Measurements from ENCODE around the gene BCAS3. TPM values are rescaled to one million over a fixed set of nuclear protein-coding genes. Genes with fewer than 3 reads are reported as not detected.
"Not testable (repeated sequence)": the region's sequence is repeated elsewhere in the genome, so short reads cannot be mapped to it uniquely, and the experiment has no call there.

BCAS3 gene
- total RNA-seq, 2 donors from 2014 or later, result 28.0 to 37.7 TPM

- no peaks in the 10 kb centered on the region for H3K36me3 Mint-ChIP-seq (ENCODE audit: low read depth)
- Histone ChIP-seq H3K27ac (ENCODE audit: low read depth, low read length) (no peak overlapping the region), H3K9me3 (ENCODE audit: control insufficient read depth, low read length) (no peaks in the 10 kb centered on the region), H3K27me3 (ENCODE audit: control insufficient read depth, insufficient read depth, low read length, poor library complexity, severe bottlenecking) (no peaks in the 10 kb centered on the region), H3K36me3 (ENCODE audit: control insufficient read depth, insufficient read depth, low read length) (no peaks in the 10 kb centered on the region), H3K4me1 (ENCODE audit: control insufficient read depth, insufficient read depth, low read length) (no peaks in the 10 kb centered on the region), H3K9ac (ENCODE audit: extremely low read depth, low read length, poor library complexity, severe bottlenecking) (no peak overlapping the region), H3K4me3 (ENCODE audit: low read length) (no peak overlapping the region)
- no peaks in the 10 kb centered on the region for H3K4me1 Mint-ChIP-seq
- TF ChIP-seq CTCF (conservative IDR thresholded peaks at IDR 0.05), result no peak
- no peaks in the 10 kb centered on the region for H3K27me3 Mint-ChIP-seq (ENCODE audit: insufficient read depth)
- WGBS, 2 experiments (ENCODE audit: insufficient coverage in 1 of 2, insufficient read length in 1 of 2), result 81 to 100% methylated on average over 2 to 6 of the region's 6 CpGs
- DNase-seq, result peak; percentile 54
- H3K4me3 Mint-ChIP-seq, result no peak overlapping the region
- H3K27ac Mint-ChIP-seq, result no peak overlapping the region
- H3K9me3 Mint-ChIP-seq, result no peaks in the 10 kb centered on the region
These were observed 257.1 kb downstream of the BCAS3 start for GRCh38 chr17:60934723-60935122.

- not testable (repeated sequence) for H3K9me3 ChIP-seq (ENCODE audit: control insufficient read depth, low read length); H3K27me3 ChIP-seq (ENCODE audit: control insufficient read depth, insufficient read depth, low read length, poor library complexity, severe bottlenecking); DNase-seq; H3K9me3 Mint-ChIP-seq; H3K9ac ChIP-seq (ENCODE audit: extremely low read depth, low read length, poor library complexity, severe bottlenecking); H3K27ac ChIP-seq (ENCODE audit: low read depth, low read length); H3K36me3 ChIP-seq (ENCODE audit: control insufficient read depth, insufficient read depth, low read length); H3K4me3 ChIP-seq (ENCODE audit: low read length); H3K27me3 Mint-ChIP-seq (ENCODE audit: insufficient read depth); H3K27ac Mint-ChIP-seq; H3K4me1 Mint-ChIP-seq; H3K36me3 Mint-ChIP-seq (ENCODE audit: low read depth); H3K4me1 ChIP-seq (ENCODE audit: control insufficient read depth, insufficient read depth, low read length); H3K4me3 Mint-ChIP-seq
These were observed 258.3 kb downstream of the BCAS3 start for GRCh38 chr17:60935991-60936390.

GRCh38 chr17:60939318-60939717 lies 261.7 kb downstream of the BCAS3 start:
- 92% methylated on average over 1 of the region's 2 CpGs; no CpG with 5 or more reads in 1 of the 2 experiments for WGBS, 2 experiments (ENCODE audit: insufficient coverage in 1 of 2, insufficient read length in 1 of 2)
- H3K9ac ChIP-seq (ENCODE audit: extremely low read depth, low read length, poor library complexity, severe bottlenecking), result no peak overlapping the region
- Mint-ChIP-seq H3K4me3 (no peak overlapping the region), H3K27ac (no peak overlapping the region), H3K9me3 (no peaks in the 10 kb centered on the region), H3K4me1 (no peaks in the 10 kb centered on the region), H3K36me3 (ENCODE audit: low read depth) (no peaks in the 10 kb centered on the region), H3K27me3 (ENCODE audit: insufficient read depth) (no peaks in the 10 kb centered on the region)
- H3K27me3 ChIP-seq (ENCODE audit: control insufficient read depth, insufficient read depth, low read length, poor library complexity, severe bottlenecking), result no peaks in the 10 kb centered on the region
- H3K4me1 ChIP-seq (ENCODE audit: control insufficient read depth, insufficient read depth, low read length), result no peaks in the 10 kb centered on the region
- no peak overlapping the region for H3K4me3 ChIP-seq (ENCODE audit: low read length)
- DNase-seq, result no peak
- H3K36me3 ChIP-seq (ENCODE audit: control insufficient read depth, insufficient read depth, low read length), result no peaks in the 10 kb centered on the region
- no peak overlapping the region for H3K27ac ChIP-seq (ENCODE audit: low read depth, low read length)
- H3K9me3 ChIP-seq (ENCODE audit: control insufficient read depth, low read length), result no peaks in the 10 kb centered on the region
- TF ChIP-seq CTCF (conservative IDR thresholded peaks at IDR 0.05), result no peak

- Mint-ChIP-seq H3K4me1 (no peaks in the 10 kb centered on the region), H3K27me3 (ENCODE audit: insufficient read depth) (no peaks in the 10 kb centered on the region), H3K9me3 (no peaks in the 10 kb centered on the region), H3K4me3 (no peak overlapping the region), H3K36me3 (ENCODE audit: low read depth) (no peaks in the 10 kb centered on the region), H3K27ac (no peak overlapping the region)
- DNase-seq, result no peak
- no peaks in the 10 kb centered on the region for H3K4me1 ChIP-seq (ENCODE audit: control insufficient read depth, insufficient read depth, low read length)
- H3K27ac ChIP-seq (ENCODE audit: low read depth, low read length), result no peak overlapping the region
- H3K9me3 ChIP-seq (ENCODE audit: control insufficient read depth, low read length), result no peaks in the 10 kb centered on the region
- 92 to 96% methylated on average over 2 to 5 of the region's 5 CpGs for WGBS, 2 experiments (ENCODE audit: insufficient coverage in 1 of 2, insufficient read length in 1 of 2)
- H3K27me3 ChIP-seq (ENCODE audit: control insufficient read depth, insufficient read depth, low read length, poor library complexity, severe bottlenecking), result no peaks in the 10 kb centered on the region
- no peak overlapping the region for H3K9ac ChIP-seq (ENCODE audit: extremely low read depth, low read length, poor library complexity, severe bottlenecking)
- no peak for TF ChIP-seq CTCF (conservative IDR thresholded peaks at IDR 0.05)
- H3K36me3 ChIP-seq (ENCODE audit: control insufficient read depth, insufficient read depth, low read length), result no peaks in the 10 kb centered on the region
- no peak overlapping the region for H3K4me3 ChIP-seq (ENCODE audit: low read length)
These were observed 263.4 kb downstream of the BCAS3 start for GRCh38 chr17:60941028-60941427.
